UCSD-AML1 (cell line): Measurements from ENCODE around the gene AAMP.
"Not testable (repeated sequence)": the region's sequence is repeated elsewhere in the genome, so short reads cannot be mapped to it uniquely, and the experiment has no call there.

Source experiments
- DNase-seq: peaks from one replicate; lab custom pipeline; 2025; ENCODE audit not compliant: unreplicated experiment; lab: John Stamatoyannopoulos, UW

The AAMP gene

DNA sequence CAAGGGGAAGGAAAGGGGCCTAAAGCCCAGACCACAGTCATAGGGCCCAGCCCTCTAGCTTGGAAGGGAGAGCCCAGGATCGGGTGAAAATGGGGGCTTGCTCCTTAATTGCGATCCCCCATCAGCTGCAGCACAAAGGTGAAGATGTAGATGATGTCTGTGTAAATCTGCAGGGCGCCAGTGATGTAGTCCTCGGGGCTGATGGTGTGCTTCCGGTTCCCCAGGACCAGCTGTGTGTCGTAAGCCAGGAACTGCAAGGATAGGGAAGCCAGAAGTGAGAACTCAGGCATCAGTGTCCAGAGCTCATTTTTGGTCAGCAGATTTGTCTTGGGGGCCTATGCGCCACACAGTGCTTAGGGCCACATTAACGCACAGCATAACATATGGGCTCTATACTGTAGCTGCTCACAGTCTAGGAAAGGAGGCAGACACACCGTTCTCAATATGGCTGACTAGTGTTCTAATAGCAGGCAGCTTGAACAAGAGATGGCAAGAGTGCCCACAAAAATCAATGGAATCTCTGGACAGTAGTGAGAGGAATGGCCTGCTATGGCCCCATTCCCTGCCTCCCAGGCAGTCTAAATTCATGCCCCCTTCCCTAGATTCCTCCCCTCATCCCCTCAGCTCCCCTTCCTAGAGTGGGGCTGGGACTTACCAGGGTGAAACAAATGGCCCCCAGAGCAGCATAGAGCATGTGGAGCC is 5.6 kb upstream of the AAMP start:
- DNase-seq: no peak

DNA sequence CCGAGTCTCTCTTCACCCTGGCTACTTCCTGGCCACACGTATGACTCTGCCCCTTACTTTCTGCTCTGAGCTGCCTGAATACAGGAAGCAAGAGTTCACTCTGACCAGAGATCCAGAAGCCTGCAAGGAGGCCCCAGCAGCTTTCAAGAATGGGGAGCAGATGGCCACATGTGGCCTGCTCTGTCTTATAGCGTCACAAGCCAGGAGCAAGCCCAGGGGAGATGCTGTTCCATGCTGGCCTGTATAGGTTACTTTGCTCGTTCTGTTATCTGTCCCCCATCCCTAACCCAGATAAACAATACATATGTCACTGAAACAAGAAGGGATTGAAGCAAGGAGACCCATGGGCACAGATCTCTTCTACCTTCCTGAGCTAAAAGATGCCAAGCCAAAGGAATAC is 4.6 kb upstream of the AAMP start:
- DNase-seq: no peak

DNA sequence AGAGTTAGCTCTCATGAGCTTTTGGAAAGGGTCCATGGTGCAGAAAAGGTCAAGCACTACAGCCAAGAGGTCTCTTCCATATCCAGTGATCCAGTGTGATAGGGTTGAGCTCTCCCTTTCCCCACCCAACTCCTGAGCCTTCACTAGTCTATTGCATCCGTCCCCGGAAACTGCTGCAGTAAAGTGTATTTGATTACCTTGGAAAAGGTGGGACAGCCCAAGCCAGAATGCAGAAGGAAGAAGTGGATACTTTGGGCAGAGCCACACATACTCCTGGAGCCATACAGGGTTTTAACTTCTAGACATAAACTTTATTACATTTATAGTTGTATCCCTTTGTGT is 3.9 kb upstream of the AAMP start:
- no peak for DNase-seq

DNA sequence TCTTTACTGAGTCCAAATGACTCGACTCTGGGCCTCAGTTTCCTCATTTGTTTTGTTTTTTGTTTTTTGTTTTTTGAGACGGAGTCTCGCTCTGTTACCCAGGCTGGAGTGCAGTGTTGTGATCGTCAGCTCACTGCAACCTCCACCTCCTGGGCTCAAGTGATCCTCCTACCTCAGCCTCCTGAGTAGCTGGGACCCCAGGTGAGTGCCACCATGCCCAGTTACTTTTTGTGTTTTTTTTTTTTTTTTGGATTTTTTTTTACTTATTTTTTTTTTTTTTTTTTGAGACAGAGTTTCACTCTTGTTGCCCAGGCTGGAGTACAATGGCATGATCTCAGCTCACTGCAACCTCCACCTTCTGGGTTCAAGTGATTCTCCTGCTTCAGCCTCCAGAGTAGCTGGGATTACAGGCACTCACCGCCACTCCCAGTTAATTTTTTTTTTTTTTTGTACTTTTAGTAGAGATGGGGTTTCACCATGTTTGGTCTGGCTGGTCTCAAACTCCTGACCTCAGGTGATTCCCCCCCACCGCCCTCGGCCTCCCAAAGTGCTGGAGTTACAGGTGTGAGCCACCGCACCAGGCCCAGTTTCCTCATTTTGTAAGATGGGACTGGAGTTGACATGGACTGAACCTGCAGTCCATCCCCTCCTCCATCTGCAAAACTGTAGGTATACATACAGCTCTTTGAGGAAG is 3.4 kb upstream of the AAMP start:
- DNase-seq: not testable (repeated sequence)

DNA sequence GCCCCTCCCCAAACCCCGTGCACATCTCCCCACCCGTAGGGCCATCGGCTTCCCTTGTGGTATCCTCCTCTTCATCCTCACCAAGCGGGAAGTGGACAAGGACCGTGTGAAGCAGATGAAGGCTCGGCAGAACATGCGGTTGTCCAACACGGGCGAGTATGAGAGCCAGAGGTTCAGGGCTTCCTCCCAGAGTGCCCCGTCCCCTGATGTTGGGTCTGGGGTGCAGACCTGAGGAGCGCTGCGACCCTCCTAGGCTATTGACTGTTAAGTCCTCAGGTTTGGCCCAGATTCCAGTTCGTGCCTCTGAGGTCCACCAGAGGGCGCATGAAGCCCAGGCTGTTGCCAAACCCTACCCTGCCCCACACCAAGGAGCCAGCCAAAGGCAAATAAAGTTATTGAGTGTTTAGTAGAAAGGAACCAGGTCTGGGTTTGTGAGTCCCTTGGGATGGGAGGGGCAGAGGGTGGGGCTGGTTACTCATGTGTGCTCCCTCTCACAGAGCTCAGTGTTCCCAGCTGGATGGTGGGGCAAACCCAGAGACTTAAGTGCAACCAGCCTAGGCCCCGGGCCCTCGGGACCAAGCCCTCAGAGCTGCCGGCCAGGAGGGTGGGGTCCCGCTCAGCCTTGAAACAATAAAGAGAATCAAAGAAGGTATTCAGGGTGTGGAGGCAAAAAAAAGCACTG is 2.7 kb upstream of the AAMP start:
- DNase-seq: peak; percentile 78

DNA sequence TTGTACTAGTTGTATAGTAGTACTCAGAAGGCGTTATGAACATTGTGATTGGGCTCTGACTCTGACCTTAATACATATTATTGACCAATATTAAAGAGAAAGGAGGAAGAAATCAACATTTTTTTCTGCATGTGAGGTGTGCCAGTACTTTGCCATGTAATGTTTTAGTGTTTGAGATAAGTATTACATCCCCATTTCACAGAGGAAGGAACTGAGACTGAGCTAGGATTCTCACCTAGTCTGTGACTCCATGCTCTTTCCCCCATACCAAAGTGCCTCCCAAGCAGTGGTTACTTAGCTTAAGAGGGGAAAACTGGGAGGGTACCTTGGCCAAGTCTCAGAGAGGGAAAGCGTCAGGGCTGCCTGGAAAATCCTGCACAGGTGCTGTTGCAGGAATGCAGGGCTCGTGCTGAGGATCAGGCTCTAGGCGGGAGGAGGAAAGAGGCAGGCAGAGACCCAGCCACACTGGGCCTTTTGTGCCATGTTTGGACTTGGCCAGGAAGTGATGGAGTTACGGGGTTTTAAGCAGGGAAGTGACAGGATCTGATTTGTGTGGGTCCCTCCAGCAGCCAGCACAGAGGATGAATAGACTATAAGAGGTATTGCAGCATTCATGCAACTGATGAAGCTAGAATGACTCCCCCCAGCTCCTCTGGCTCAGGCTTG is 2.1 kb upstream of the AAMP start:
- DNase-seq: no peak

DNA sequence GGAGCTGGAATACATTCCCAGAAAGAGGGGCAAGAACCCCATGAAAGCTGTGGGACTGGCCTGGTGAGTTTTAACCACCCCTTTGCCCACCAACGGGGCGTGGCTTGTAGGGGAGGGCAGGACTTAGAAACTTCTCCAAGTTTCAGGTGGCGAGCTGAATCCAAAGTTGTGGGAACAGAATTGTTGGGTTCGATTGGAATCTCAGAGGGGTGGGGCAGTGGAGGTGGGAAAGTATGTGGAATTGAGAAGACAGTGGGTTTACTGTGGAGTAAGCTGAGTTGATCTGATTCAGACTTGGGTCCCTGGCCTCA is 1.5 kb upstream of the AAMP start:
- no peak for DNase-seq

DNA sequence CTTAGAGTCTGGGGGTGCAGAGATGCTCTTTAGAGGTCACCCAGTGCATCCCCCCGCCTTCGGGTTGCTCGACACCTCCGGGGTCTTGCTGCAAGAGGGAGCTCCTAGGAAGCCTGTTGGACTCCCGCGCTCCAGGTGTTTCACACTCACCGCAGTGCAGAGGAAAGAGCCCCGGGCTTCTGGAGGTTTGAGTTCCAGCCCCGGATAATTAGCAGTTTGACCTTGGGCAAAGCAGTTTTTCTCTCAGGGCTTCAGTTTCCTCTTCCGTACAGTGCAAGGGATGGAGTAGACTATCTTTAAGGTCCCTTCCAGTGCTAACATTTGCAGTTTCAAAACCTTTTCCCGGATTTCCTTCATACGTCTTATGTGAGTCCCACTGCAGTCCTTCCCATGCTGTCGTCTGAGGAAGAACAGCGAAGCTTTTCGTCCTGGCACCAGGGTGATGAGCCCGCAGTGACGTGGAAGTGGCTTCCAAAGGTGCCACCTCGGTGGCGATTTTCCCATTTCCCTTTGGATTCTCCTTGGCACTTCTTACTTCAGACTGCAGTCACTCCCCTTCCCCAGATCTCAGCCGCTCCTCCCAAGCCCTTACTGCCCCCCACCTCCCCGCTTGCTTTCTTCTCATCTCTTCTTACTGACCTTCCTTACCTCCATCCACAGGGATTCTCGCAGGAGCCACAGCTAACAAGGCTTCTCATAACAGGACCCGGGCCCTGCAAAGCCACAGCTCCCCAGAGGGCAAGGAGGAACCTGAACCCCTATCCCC is 967 bp upstream of the AAMP start:
- DNase-seq: no peak

DNA sequence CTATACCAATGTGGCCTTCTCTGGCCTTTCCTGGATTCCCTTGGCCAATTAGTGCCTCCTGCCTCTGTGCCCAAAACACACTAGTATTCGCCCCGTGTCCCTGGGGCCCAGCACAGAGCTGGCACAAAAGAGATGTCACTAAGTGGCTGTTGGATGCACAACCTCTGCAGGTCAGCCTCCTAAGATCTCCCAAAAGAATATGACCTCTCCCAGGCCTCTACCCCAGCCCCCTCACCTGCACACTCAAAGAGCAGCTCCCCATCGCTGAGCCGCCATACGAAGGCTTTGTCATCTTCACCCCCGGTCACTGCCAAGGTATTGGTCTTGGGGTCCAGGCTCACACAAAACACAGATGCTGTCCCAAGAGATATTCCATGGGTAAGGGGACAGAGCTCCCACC is 2.7 kb downstream of the AAMP start:
- no peak for DNase-seq

DNA sequence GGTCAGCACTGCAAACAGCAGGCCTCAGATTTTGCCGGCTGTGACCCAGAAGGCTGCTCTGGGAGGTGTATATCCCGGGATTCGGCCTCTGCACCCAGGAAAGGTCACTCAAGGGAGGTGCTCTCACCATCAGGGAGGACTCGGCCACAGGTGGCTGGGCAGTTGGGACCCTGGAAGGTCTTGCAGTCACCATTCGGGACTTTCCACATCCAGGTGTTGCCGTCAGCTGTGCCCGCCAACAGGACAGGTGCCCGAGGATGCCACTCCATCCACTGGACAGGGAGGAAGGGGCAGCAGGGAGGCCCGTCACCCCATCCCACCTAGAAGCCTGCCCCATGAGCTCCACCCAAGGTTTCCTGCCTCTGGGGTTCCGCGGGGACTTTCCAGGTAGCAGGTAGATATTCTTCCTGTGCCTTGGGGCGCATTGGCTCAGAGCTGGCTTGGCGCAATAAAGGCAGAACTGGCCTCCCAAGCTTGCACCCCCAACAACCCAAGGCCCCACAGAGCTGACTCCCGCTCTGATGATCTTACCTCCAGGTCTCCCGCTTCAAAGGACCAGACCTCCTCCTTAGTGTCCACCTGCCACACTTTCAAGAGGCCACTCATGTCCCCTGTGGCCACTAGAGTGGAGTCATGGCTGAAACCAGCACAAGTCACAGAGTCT is 3.5 kb downstream of the AAMP start:
- no peak for DNase-seq

DNA sequence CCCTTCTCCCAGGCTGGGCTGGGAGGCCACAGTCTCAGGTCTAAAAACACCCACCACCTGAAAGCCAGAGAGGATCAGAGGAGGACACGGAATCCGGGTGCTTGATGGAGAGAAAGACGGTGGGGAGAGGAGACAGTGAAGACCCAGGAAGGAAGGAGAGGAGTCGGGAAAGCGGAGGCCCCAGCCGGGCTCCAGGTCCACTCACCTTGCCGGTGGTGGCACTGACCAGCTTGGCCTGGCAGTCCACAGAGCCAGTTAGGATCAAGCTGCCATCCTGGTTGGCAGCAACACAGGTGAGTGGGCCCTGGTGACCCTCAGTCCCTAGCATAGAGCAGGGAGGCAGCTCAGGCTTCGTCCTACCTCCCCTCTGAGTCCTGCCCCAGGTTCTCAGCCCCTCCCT is 4.3 kb downstream of the AAMP start:
- no peak for DNase-seq

DNA sequence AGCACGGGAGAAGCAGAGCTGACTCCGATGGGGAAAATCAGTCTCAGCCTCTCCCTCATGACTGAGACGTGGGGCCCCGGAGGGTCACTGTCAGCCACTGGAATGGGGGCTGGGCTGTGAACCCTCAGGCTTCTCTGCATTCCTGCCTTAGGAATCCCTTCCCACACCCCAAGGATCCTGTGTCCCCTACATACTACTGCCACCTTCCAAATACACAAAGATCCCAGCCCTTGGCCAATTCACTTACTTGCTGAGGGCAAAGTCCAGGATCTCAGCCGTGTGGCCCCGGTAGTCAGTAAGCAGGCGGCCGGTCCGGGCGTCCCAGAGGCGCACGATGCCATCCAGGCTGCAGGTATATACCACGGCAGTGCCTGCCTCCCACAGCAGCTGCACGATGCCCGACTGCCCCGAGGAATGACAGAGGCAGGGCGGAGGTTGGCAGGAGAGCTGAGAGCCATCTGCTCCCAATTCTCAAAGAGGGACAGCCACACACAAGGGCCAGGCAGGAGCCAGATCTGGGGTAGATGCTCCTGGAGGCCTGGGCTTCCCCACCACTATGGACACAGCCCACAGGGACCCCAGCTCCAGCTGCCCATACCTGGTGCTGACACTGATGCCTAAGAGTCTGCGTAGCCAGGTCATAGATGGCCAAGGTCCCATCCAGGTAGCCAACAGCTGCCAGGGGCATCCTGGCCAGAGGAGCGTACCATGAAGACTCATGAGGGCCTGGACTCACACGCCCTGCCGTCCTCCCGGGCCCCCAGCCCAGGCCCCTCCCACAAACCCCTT is 5.0 kb downstream of the AAMP start:
- DNase-seq: no peak

DNA sequence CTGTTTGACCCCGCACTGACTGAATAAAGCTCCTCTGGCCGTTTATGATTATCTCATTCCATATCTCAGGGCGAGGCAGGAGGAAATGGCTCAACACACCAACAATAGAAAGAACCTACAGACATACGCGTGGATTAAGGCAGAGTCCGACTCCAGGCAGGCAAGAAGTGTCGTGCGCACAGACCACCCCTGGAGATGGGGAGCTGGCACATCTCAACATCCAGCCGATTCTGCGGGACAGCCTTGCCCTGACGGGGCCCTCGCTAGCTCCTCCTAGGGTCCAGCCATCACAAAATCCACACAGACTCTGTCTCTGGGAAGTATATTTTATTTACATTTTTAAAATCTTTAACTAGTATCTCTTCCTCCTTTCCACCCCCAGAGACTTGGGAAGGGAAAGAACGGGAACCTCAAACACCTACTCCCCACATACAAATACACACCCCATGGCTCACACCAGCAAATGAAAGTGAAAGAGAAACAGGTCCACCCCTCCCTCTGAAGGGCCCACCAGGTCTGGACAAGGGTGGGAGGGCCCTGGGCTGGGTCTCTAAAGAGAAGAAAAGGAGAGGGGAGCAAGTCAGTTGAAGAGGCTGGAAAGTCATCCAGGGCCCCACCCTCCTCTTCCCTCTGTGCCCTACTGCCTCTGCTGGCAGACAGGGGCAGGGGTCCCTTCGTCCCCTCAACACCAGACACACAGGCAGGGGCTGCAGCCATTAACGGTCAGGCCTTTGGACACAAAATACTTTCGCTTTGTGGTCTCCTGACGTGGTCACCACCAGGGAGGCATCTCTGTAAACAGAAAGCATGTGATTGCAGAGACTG is 5.9 kb downstream of the AAMP start:
- DNase-seq: no peak

DNA sequence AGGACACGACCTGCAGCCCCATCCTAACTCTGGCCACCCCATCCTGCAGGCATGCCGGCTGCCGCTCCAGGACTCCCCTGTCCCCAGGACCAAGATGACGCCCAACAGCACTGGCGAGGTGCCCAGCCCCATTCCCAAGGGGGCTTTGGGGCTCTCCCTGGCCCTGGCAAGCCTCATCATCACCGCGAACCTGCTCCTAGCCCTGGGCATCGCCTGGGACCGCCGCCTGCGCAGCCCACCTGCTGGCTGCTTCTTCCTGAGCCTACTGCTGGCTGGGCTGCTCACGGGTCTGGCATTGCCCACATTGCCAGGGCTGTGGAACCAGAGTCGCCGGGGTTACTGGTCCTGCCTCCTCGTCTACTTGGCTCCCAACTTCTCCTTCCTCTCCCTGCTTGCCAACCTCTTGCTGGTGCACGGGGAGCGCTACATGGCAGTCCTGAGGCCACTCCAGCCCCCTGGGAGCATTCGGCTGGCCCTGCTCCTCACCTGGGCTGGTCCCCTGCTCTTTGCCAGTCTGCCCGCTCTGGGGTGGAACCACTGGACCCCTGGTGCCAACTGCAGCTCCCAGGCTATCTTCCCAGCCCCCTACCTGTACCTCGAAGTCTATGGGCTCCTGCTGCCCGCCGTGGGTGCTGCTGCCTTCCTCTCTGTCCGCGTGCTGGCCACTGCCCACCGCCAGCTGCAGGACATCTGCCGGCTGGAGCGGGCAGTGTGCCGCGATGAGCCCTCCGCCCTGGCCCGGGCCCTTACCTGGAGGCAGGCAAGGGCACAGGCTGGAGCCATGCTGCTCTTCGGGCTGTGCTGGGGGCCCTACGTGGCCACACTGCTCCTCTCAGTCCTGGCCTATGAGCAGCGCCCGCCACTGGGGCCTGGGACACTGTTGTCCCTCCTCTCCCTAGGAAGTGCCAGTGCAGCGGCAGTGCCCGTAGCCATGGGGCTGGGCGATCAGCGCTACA is 7.0 kb downstream of the AAMP start:
- no peak for DNase-seq

DNA sequence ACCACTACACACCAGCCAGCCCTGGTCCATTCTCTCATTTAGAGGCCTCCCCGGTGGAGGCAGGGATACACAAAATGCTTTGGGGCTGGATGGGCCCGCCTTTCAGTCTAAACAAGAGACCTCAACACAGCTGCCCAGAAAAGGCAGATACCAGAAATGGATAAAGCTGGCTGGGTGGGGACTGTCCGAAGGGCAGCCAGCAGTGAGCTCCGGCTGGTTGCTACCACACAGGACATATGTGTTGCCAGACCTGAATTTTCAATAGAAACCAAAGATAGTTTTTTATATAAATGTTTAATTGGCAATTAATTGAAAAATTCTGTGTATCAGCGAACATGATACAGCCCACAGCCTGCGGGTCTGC is 7.7 kb downstream of the AAMP start:
- no peak for DNase-seq

DNA sequence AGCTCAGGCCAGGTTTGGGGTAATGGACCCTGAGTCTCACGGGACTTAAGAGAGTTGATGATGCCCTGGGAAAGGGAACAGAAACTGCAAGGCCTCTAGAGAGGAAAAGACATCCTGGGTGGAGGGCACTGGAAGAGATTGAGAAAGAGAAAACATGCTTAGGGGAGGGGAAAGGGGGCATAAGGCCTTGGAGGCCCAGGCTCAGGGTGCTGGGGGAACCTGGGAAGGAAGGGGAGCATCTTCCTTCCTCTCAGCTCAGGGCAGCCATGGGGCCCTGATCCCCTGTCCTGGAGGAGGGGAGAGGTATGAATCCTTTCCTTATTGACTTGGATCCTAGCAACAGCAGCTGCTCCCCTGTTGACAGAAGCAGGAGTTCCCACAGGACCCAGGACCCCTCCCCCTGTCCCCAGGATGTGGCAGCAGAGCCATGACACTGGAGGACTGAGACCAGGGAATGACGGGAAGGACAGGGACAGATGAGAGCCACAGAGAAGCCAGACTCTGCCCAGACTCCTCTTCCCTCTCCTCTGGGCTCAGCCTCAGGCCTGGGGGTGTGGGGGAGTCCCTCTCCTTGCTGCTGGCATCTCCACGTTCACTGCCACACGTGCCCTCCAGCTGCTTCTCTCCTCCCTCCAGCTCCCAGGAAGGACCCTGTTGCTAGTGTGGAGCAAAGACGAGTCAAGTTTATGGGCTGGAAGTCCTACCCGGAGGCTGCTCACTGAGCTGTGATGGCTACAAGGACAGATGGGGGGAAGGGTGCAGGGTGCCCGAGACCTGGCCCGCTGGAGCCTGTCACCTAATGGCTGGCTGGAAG is 8.3 kb downstream of the AAMP start:
- no peak for DNase-seq

DNA sequence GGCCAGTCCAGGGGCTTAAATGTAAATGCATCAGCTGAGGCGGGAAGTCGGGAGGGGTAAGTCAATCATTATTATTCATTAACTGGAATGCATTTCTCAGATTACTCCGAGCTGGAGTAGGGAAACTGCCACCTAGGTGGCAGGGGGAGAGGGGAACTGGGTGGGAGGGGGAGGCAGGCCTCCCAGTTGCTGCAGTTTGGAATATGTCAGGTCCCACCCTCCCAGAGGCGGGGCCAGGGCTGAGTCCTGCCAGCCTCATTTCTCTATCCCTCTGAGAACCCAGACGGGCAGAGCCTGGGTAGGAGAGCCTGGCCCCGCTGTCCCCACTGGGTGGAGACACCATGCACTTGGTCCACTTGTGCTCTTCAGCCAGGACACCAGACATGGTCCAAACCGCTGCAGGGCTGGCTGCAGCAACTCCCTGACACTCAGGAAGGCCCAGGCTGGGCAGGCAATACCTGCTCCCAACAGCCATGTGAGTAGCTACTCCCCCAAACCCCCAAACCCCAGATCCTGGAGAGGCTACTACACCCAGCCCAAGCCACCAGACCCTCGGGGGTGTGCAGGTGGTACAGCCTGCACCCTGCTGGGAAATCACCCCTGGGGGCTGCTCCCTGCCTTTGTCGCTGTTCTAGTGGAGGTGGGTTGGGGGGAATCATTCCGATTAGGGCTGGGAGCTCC is 9.1 kb downstream of the AAMP start, which contains the start of gene GPBAR1:
Gene GPBAR1 (plus strand): TSS at position 274 of the 681 bp plus-strand sequence. CDS start 1,710 bp downstream, outside the sequence.
- no peak for DNase-seq
